ENCODE results near the gene MADD. TPM values are rescaled to one million over a fixed set of nuclear protein-coding genes. Genes with fewer than 3 reads are reported as not detected.

The MADD gene
- polyA plus RNA-seq, 1 donor from 2014 or later: 66.9 TPM

- Histone ChIP-seq H3K79me2 (replicated peaks; ENCODE audit: insufficient read depth, low read length) (peaks cover 18% of the 10 kb centered on the region), H3K27ac (ENCODE audit: low read length) (peak overlapping the region; percentile 94), H3K9me3 (ENCODE audit: low read length) (no peaks in the 10 kb centered on the region), H4K20me1 (ENCODE audit: insufficient read depth) (no peaks in the 10 kb centered on the region), H3K4me2 (ENCODE audit: low read length) (peak overlapping the region; percentile 69), H3K27me3 (ENCODE audit: insufficient read depth, low read depth, low read length) (no peaks in the 10 kb centered on the region), H3F3A (ENCODE audit: insufficient read depth, low read length, poor library complexity, severe bottlenecking) (no peaks in the 10 kb centered on the region), H3K4me3 (ENCODE audit: low read length) (peak overlapping the region; percentile 97), H3K36me3 (ENCODE audit: insufficient read depth, low read length) (no peaks in the 10 kb centered on the region), H2AFZ (ENCODE audit: low read depth, low read length) (peak overlapping the region; percentile 96), H3K9ac (ENCODE audit: low read length) (peak overlapping the region; percentile 92), H3K9me2 (ENCODE audit: insufficient read depth, low read length) (no peaks in the 10 kb centered on the region)
- TF ChIP-seq MXI1 (conservative IDR thresholded peaks at IDR 0.05; ENCODE audit: poor library complexity, severe bottlenecking) (no peak), SMC3 (conservative IDR thresholded peaks at IDR 0.05; ENCODE audit: poor library complexity) (no peak), TAF1 (IDR thresholded peaks at IDR 0.05; ENCODE audit: low read depth) (no peak), REST (IDR thresholded peaks at IDR 0.05; ENCODE audit: borderline replicate concordance) (no peak), CTCF (IDR thresholded peaks at IDR 0.05; ENCODE audit: poor library complexity, severe bottlenecking) (no peak), EP300 (conservative IDR thresholded peaks at IDR 0.05; ENCODE audit: poor library complexity, severe bottlenecking) (no peak), POLR2AphosphoS5 (IDR thresholded peaks at IDR 0.05) (no peak), EZH2 (IDR thresholded peaks at IDR 0.05; ENCODE audit: borderline replicate concordance, insufficient read depth, low read length, poor library complexity, severe bottlenecking) (no peak), RAD21 (conservative IDR thresholded peaks at IDR 0.05) (no peak)
Measured at GRCh38 chr11:47248304-47248663, 21.6 kb upstream of the MADD start.

- H2AFZ ChIP-seq (ENCODE audit: low read depth, low read length): peak within 1 kb of the TSS; percentile 96
Measured at GRCh38 chr11:47248664-47249377, 21.1 kb upstream of the MADD start, which contains the start of gene ACP2. ACP2 (minus strand) TSS chr11:47248814; CDS start chr11:47248789, 25 bp downstream.

More at GRCh38 chr11:47248664-47249377, 21.1 kb upstream of the MADD start, which contains the start of gene ACP2:
- Histone ChIP-seq H3K79me2 (replicated peaks; ENCODE audit: insufficient read depth, low read length) (peaks cover 18% of the 10 kb centered on the region), H3K9me2 (ENCODE audit: insufficient read depth, low read length) (no peaks in the 10 kb centered on the region), H3K36me3 (ENCODE audit: insufficient read depth, low read length) (no peaks in the 10 kb centered on the region), H3K9me3 (ENCODE audit: low read length) (no peaks in the 10 kb centered on the region), H3K4me2 (ENCODE audit: low read length) (peak within 1 kb of the TSS; percentile 100), H3K4me3 (ENCODE audit: low read length) (peak within 1 kb of the TSS; percentile 97), H3K27me3 (ENCODE audit: insufficient read depth, low read depth, low read length) (no peaks in the 10 kb centered on the region), H3F3A (ENCODE audit: insufficient read depth, low read length, poor library complexity, severe bottlenecking) (no peaks in the 10 kb centered on the region), H4K20me1 (ENCODE audit: insufficient read depth) (no peaks in the 10 kb centered on the region), H3K27ac (ENCODE audit: low read length) (peak within 1 kb of the TSS; percentile 94), H3K9ac (ENCODE audit: low read length) (peak within 1 kb of the TSS; percentile 92)
- TF ChIP-seq MXI1 (conservative IDR thresholded peaks at IDR 0.05; ENCODE audit: poor library complexity, severe bottlenecking) (peak; percentile 82), REST (IDR thresholded peaks at IDR 0.05; ENCODE audit: borderline replicate concordance) (peak; percentile 87), RAD21 (conservative IDR thresholded peaks at IDR 0.05) (peak; percentile 54), POLR2AphosphoS5 (IDR thresholded peaks at IDR 0.05) (peak; percentile 95), EP300 (conservative IDR thresholded peaks at IDR 0.05; ENCODE audit: poor library complexity, severe bottlenecking) (peak; percentile 59), CTCF (IDR thresholded peaks at IDR 0.05; ENCODE audit: poor library complexity, severe bottlenecking) (peak; percentile 64), SMC3 (conservative IDR thresholded peaks at IDR 0.05; ENCODE audit: poor library complexity) (peak; percentile 67), EZH2 (IDR thresholded peaks at IDR 0.05; ENCODE audit: borderline replicate concordance, insufficient read depth, low read length, poor library complexity, severe bottlenecking) (no peak), TAF1 (IDR thresholded peaks at IDR 0.05; ENCODE audit: low read depth) (peak; percentile 99)
